ENCODE results near the gene OR9G1. TPM values are rescaled to one million over a fixed set of nuclear protein-coding genes. Genes with fewer than 3 reads are reported as not detected.
"Not testable (repeated sequence)": the region's sequence is repeated elsewhere in the genome, so short reads cannot be mapped to it uniquely, and the experiment has no call there.

Gene OR9G1
- polyA plus RNA-seq (ENCODE audit: insufficient read length): not detected
- long read RNA-seq, donor 1: 0 reads
- long read RNA-seq, donor 2: 0 reads
- long read RNA-seq, donor 3: 0 reads
- long read RNA-seq, donor 4: 0 reads
- long read RNA-seq, donor 5: 0 reads
- long read RNA-seq, donor 6: 0 reads
- long read RNA-seq, donor 7: 0 reads
- long read RNA-seq, donor 8: 0 reads

- no peak for DNase-seq
Measured at GRCh38 chr11:56698795-56699194, at the start of gene OR9G1. OR9G1 (plus strand) TSS chr11:56699095; CDS start chr11:56700388, 1,293 bp downstream.

GRCh38 chr11:56659755-56660154, 39.1 kb upstream of the OR9G1 start:
- DNase-seq: no peak

- DNase-seq: no peak
Measured at GRCh38 chr11:56663386-56663785, 35.5 kb upstream of the OR9G1 start, which contains the start of gene OR5AR1. OR5AR1 (plus strand) TSS chr11:56663686; CDS start chr11:56663686, 0 bp downstream.

- DNase-seq: no peak
Measured at GRCh38 chr11:56670984-56671383, 27.9 kb upstream of the OR9G1 start.

GRCh38 chr11:56688554-56689100, 10.3 kb upstream of the OR9G1 start:
- no peak for DNase-seq

GRCh38 chr11:56691179-56691578, 7.7 kb upstream of the OR9G1 start:
- DNase-seq: not testable (repeated sequence)

GRCh38 chr11:56693428-56693827, 5.5 kb upstream of the OR9G1 start:
- DNase-seq: no peak

GRCh38 chr11:56700242-56700913, 1.5 kb downstream of the OR9G1 start:
- DNase-seq: no peak

GRCh38 chr11:56700914-56701485, 2.1 kb downstream of the OR9G1 start:
- no peak for DNase-seq

GRCh38 chr11:56705784-56706396, 7.0 kb downstream of the OR9G1 start:
- DNase-seq: no peak

- no peak for DNase-seq
Measured at GRCh38 chr11:56706486-56706885, 7.6 kb downstream of the OR9G1 start.

GRCh38 chr11:56714206-56714605, 15.3 kb downstream of the OR9G1 start:
- no peak for DNase-seq

- no peak for DNase-seq
Measured at GRCh38 chr11:56716379-56716854, 17.5 kb downstream of the OR9G1 start.

- DNase-seq: no peak
Measured at GRCh38 chr11:56720513-56720912, 21.6 kb downstream of the OR9G1 start.

GRCh38 chr11:56740107-56740506, 41.2 kb downstream of the OR9G1 start:
- no peak for DNase-seq

GRCh38 chr11:56740886-56741285, 42.0 kb downstream of the OR9G1 start:
- no peak for DNase-seq

GRCh38 chr11:56748597-56748996, 49.7 kb downstream of the OR9G1 start, which contains the start of gene OR9G4:
OR9G4 (minus strand) TSS chr11:56748697; CDS start chr11:56743766, 4,931 bp downstream.
- no peak for DNase-seq

- no peak for DNase-seq
Measured at GRCh38 chr11:56750190-56750589, 51.3 kb downstream of the OR9G1 start.

GRCh38 chr11:56751480-56751879, 52.6 kb downstream of the OR9G1 start:
- DNase-seq: no peak
